22Rv1 (cell line): ENCODE results near the gene MB21D2.

Experiments
- ZFX ChIP-seq: fragments of 450-650 bp; IDR thresholded peaks from 2 replicates; pipeline ENCODE4 v1.6.1; 2017; ENCODE audit warnings: antibody characterized with exemption, borderline replicate concordance
- TF ChIP-seq, protein P1 (sequence below): fragments of 450-650 bp; IDR thresholded peaks from 2 replicates; pipeline ENCODE4 v1.5.1; 2017; ENCODE audit warnings: mild to moderate bottlenecking

DNA sequence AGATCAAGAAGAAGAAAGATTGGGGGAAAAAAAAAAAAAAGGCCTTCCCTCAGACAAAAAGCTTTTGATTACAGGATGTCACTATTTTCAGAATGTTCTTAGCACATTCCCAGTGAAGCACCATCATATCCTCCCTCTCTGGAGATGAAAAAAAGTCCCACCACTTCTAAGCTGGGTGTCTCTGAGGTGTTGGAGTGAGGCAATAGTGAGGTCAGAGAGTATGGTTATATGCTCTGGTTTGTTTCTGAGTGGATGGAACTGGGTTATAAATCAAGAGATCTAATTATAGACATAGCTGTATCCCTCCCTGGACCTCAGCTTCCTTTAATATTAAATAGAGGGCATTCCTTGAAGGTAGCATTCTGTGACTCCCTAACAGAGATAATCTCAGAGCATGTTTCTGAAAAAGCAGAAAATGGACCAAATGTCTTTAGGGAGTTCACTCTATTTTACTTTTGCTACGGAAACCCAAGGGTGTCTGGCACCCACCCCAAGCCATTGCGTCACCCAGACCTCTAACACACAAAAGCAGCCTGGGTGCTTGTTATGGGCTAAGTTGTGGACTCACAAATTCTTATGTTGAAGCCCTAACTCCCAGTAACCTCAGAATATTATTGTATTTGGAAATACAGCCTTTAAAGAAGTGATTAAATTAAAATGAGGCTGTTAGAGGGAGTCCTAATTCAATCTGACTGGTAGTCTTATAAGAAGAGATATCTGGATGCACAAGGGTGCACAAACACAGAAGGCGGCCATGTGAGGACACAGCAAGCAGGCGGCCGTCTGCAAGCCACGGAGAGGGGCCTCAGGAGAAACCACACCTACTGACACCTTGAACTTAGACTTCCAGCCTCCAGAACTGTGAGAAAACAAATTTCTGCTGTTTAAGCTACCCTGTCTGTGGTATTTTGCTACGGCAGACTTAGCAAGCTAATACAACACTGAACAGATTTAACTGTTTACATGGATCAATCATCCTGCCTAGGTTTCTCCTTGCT, 81.5 kb downstream of the MB21D2 start:
- TF ChIP-seq, protein P1, sequence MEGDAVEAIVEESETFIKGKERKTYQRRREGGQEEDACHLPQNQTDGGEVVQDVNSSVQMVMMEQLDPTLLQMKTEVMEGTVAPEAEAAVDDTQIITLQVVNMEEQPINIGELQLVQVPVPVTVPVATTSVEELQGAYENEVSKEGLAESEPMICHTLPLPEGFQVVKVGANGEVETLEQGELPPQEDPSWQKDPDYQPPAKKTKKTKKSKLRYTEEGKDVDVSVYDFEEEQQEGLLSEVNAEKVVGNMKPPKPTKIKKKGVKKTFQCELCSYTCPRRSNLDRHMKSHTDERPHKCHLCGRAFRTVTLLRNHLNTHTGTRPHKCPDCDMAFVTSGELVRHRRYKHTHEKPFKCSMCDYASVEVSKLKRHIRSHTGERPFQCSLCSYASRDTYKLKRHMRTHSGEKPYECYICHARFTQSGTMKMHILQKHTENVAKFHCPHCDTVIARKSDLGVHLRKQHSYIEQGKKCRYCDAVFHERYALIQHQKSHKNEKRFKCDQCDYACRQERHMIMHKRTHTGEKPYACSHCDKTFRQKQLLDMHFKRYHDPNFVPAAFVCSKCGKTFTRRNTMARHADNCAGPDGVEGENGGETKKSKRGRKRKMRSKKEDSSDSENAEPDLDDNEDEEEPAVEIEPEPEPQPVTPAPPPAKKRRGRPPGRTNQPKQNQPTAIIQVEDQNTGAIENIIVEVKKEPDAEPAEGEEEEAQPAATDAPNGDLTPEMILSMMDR = no peak
- no peak for TF ChIP-seq ZFX
